Activated T-cell treated with anti-CD3 and anti-CD28 coated beads, Interleukin-2, amount 50 U/mL, for 4 hours (primary cell): ENCODE data around the gene CLIC1. TPM values are rescaled to one million over a fixed set of nuclear protein-coding genes. Genes with fewer than 3 reads are reported as not detected.

Source experiments
- total RNA-seq, 3 donors: library from RNA; stranded (reverse); gene quantifications; one replicate each; pipeline ENCODE4 v1.2.1, GENCODE V29; 2021

The CLIC1 gene
- total RNA-seq, 3 donors from 2014 or later, result 344 to 370 (median 353) TPM

Other genes with a start within 250 kb of the CLIC1 start
- 10 to 100 TPM; 11.3 to 14.9 (median 12.5) TPM for gene MICB, start 238.4 kb downstream of the CLIC1 start, total RNA-seq
- gene MCCD1, start 207.6 kb downstream of the CLIC1 start, total RNA-seq, result not detected
- 100 to 1,000 TPM; 644 to 667 (median 666) TPM for gene DDX39B, start 194.5 kb downstream of the CLIC1 start, total RNA-seq
- under 1 TPM; 0.38 to 0.84 (median 0.58) TPM for gene ATP6V1G2, start 189.9 kb downstream of the CLIC1 start, total RNA-seq
- 10 to 100 TPM in 2 of 3 donors, 1 to 10 TPM in 1; 9.3 to 12.8 (median 12.7) TPM for gene NFKBIL1, start 188.9 kb downstream of the CLIC1 start, total RNA-seq
- gene LTA, start 164.2 kb downstream of the CLIC1 start, total RNA-seq, result 1,000 to 10,000 TPM; 1,238 to 1,641 (median 1,296) TPM
- 100 to 1,000 TPM; 485 to 701 (median 587) TPM for gene TNF, start 161.0 kb downstream of the CLIC1 start, total RNA-seq
- gene LTB, start 154.1 kb downstream of the CLIC1 start, total RNA-seq, result 100 to 1,000 TPM; 161 to 210 (median 186) TPM
- gene LST1, start 150.3 kb downstream of the CLIC1 start, total RNA-seq, result 1 to 10 TPM; 4.8 to 7.9 (median 7.0) TPM
- gene NCR3, start 143.5 kb downstream of the CLIC1 start, total RNA-seq, result 10 to 100 TPM in 1 of 3 donors, 1 to 10 TPM in 2; 6.0 to 27.3 (median 8.4) TPM
- gene AIF1, start 121.3 kb downstream of the CLIC1 start, total RNA-seq, result 10 to 100 TPM; 18.5 to 57.5 (median 36.5) TPM
- gene PRRC2A, start 115.8 kb downstream of the CLIC1 start, total RNA-seq, result 100 to 1,000 TPM; 290 to 309 (median 306) TPM
- 100 to 1,000 TPM; 403 to 418 (median 411) TPM for gene BAG6, start 83.9 kb downstream of the CLIC1 start, total RNA-seq
- 1 to 10 TPM; 1.8 to 2.8 (median 2.1) TPM for gene APOM, start 80.6 kb downstream of the CLIC1 start, total RNA-seq
- gene C6orf47, start 75.8 kb downstream of the CLIC1 start, total RNA-seq, result 10 to 100 TPM; 17.1 to 18.3 (median 18.2) TPM
- 10 to 100 TPM; 34.9 to 37.8 (median 37.5) TPM for gene GPANK1, start 71.5 kb downstream of the CLIC1 start, total RNA-seq
- gene CSNK2B, start 70.5 kb downstream of the CLIC1 start, total RNA-seq, result 100 to 1,000 TPM; 301 to 311 (median 307) TPM
- gene LY6G5B, start 66.6 kb downstream of the CLIC1 start, total RNA-seq, result 10 to 100 TPM; 22.6 to 24.0 (median 22.9) TPM
- 1 to 10 TPM; 2.3 to 3.8 (median 3.1) TPM for gene LY6G5C, start 55.5 kb downstream of the CLIC1 start, total RNA-seq
- 10 to 100 TPM; 33.9 to 38.1 (median 35.2) TPM for gene ABHD16A, start 33.2 kb downstream of the CLIC1 start, total RNA-seq
- gene LY6G6F, start 29.7 kb downstream of the CLIC1 start, total RNA-seq, result not detected
- not detected for gene LY6G6D, start 21.2 kb downstream of the CLIC1 start, total RNA-seq
- not detected for gene LY6G6C, start 14.8 kb downstream of the CLIC1 start, total RNA-seq
- under 1 TPM in 2 of 3 donors, not detected in 1; 0.33 to 0.55 TPM for gene MPIG6B, start 13.2 kb downstream of the CLIC1 start, total RNA-seq
- gene DDAH2, start 7.2 kb downstream of the CLIC1 start, total RNA-seq, result 1 to 10 TPM; 3.4 to 3.9 (median 3.5) TPM
- gene MSH5, start 3.5 kb upstream of the CLIC1 start, total RNA-seq, result 10 to 100 TPM; 30.9 to 35.4 (median 34.3) TPM
- gene SAPCD1, start 26.1 kb upstream of the CLIC1 start, total RNA-seq, result 10 to 100 TPM in 2 of 3 donors, 1 to 10 TPM in 1; 9.4 to 12.2 (median 12.1) TPM
- gene VWA7, start 40.8 kb upstream of the CLIC1 start, total RNA-seq, result 1 to 10 TPM; 1.4 TPM
- 100 to 1,000 TPM; 231 to 263 (median 234) TPM for gene VARS1, start 59.2 kb upstream of the CLIC1 start, total RNA-seq
- 100 to 1,000 TPM; 163 to 192 (median 184) TPM for gene LSM2, start 70.4 kb upstream of the CLIC1 start, total RNA-seq
- gene HSPA1L, start 78.8 kb upstream of the CLIC1 start, total RNA-seq, result 1 to 10 TPM; 1.6 to 1.8 (median 1.7) TPM
- gene HSPA1A, start 79.0 kb upstream of the CLIC1 start, total RNA-seq, result 10 to 100 TPM; 33.3 to 38.1 (median 34.2) TPM
- gene HSPA1B, start 91.2 kb upstream of the CLIC1 start, total RNA-seq, result 10 to 100 TPM; 76.1 to 97.7 (median 93.0) TPM
- gene NEU1, start 126.3 kb upstream of the CLIC1 start, total RNA-seq, result 10 to 100 TPM; 25.6 to 26.7 (median 26.0) TPM
- under 1 TPM; 0.13 to 0.60 (median 0.20) TPM for gene SLC44A4, start 142.5 kb upstream of the CLIC1 start, total RNA-seq
- gene EHMT2, start 161.2 kb upstream of the CLIC1 start, total RNA-seq, result 10 to 100 TPM; 52.8 to 70.9 (median 67.8) TPM
- gene ZBTB12, start 165.6 kb upstream of the CLIC1 start, total RNA-seq, result 1 to 10 TPM; 3.5 to 6.1 (median 5.4) TPM
- 1 to 10 TPM in 1 of 3 donors, under 1 TPM in 2; 0.56 to 1.0 (median 0.95) TPM for gene C2, start 191.2 kb upstream of the CLIC1 start, total RNA-seq
- gene CFB, start 209.6 kb upstream of the CLIC1 start, total RNA-seq, result 1 to 10 TPM in 2 of 3 donors, under 1 TPM in 1; 0.42 to 1.5 (median 1.4) TPM
- gene NELFE, start 222.4 kb upstream of the CLIC1 start, total RNA-seq, result 100 to 1,000 TPM; 107 to 111 (median 109) TPM
- 100 to 1,000 TPM; 123 to 157 (median 132) TPM for gene SKIC2, start 222.6 kb upstream of the CLIC1 start, total RNA-seq
- gene DXO, start 235.6 kb upstream of the CLIC1 start, total RNA-seq, result 1 to 10 TPM; 7.1 to 9.0 (median 8.9) TPM
- 1 to 10 TPM; 4.3 to 5.9 (median 5.3) TPM for gene C4A, start 245.5 kb upstream of the CLIC1 start, total RNA-seq